WTC11 (cell line): Measurements from ENCODE around the gene TMEM150B. TPM values are rescaled to one million over a fixed set of nuclear protein-coding genes. Genes with fewer than 3 reads are reported as not detected.
A peak's percentile ranks its signal among the peaks of the same experiment; 100 is the strongest.

Experiments
- ATAC-seq: fragments of 200-7000 bp; cut with Tn5 transposase; 2 replicates; pipeline ENCODE4 v1.10.0; 2021; ENCODE audit warnings: mild to moderate bottlenecking, moderate library complexity
- CTCF ChIA-PET: fragments of 300-600 bp; sonication (Branson Sonifier 250); formaldehyde crosslinking; loops from one replicate; lab custom pipeline; 2021; ENCODE audit warnings: antibody characterized with exemption; lab: Charles Lee
- POLR2A ChIA-PET: fragments of 350-600 bp; sonication (Branson Sonifier 250); formaldehyde crosslinking; loops from one replicate; lab custom pipeline; 2021; ENCODE audit warnings: antibody characterized with exemption; lab: Charles Lee
- DNase-seq: peaks from one replicate; pipeline ENCODE4 v3.0.0; 2021; ENCODE audit warnings: low spot score
- H3K27ac Mint-ChIP-seq: 2 replicates; pipeline ENCODE4 v1.8.0; 2021; ENCODE audit warnings: mixed read lengths
- H3K27me3 Mint-ChIP-seq: 2 replicates; pipeline ENCODE4 v1.8.0; 2021; ENCODE audit warnings: low read depth, mild to moderate bottlenecking, moderate library complexity, mixed read lengths
- H3K36me3 Mint-ChIP-seq: 2 replicates; pipeline ENCODE4 v1.8.0; 2021; ENCODE audit warnings: mixed read lengths
- H3K4me1 Mint-ChIP-seq: 2 replicates; pipeline ENCODE4 v1.8.0; 2022; ENCODE audit warnings: mixed read lengths
- H3K4me3 Mint-ChIP-seq: 2 replicates; pipeline ENCODE4 v1.8.0; 2021; ENCODE audit warnings: mild to moderate bottlenecking, moderate library complexity, mixed read lengths
- H3K9me3 Mint-ChIP-seq: 2 replicates; pipeline ENCODE4 v1.8.0; 2021; ENCODE audit warnings: mixed read lengths
- CDX4 ChIP-seq: fragments of 250-450 bp; sonication (Bioruptor Pico); IDR thresholded peaks from 2 replicates; pipeline ENCODE4 v1.9.0; 2021; ENCODE audit warnings: moderate library complexity, mild to moderate bottlenecking, inconsistent platforms, borderline replicate concordance
- CTCF ChIP-seq: fragments of 200-600 bp; IDR thresholded peaks from 2 replicates; pipeline ENCODE4 v1.8.0; 2022; ENCODE audit warnings: antibody characterized with exemption
- FOXP1 ChIP-seq: sonication (generic); formaldehyde crosslinking; IDR thresholded peaks from 2 replicates; pipeline ENCODE4 v1.8.0; 2022; ENCODE audit warnings: missing genetic modification reagents, mild to moderate bottlenecking, moderate library complexity, borderline replicate concordance
- FOXP4 ChIP-seq: sonication (generic); formaldehyde crosslinking; IDR thresholded peaks from 2 replicates; pipeline ENCODE4 v1.8.0; 2022; ENCODE audit warnings: mild to moderate bottlenecking, missing genetic modification reagents
- GTF2I ChIP-seq: fragments of 250-450 bp; sonication (Bioruptor Pico); conservative IDR thresholded peaks from 2 replicates; pipeline ENCODE4 v1.4.0; 2021; ENCODE audit warnings: mild to moderate bottlenecking
- IRF1 ChIP-seq: sonication (generic); formaldehyde crosslinking; IDR thresholded peaks from 2 replicates; pipeline ENCODE4 v1.8.0; 2023; ENCODE audit warnings: missing genetic modification reagents
- JAZF1 ChIP-seq: fragments of 250-450 bp; sonication (Bioruptor Pico); IDR thresholded peaks from 2 replicates; pipeline ENCODE4 v1.9.0; 2021; ENCODE audit warnings: moderate library complexity, mild to moderate bottlenecking, inconsistent platforms
- JUN ChIP-seq: sonication (generic); formaldehyde crosslinking; IDR thresholded peaks from 2 replicates; pipeline ENCODE4 v1.8.0; 2023; ENCODE audit warnings: mild to moderate bottlenecking, missing genetic modification reagents
- OVOL2 ChIP-seq: fragments of 250-450 bp; sonication (Bioruptor Pico); IDR thresholded peaks from 2 replicates; pipeline ENCODE4 v1.9.0; 2021; ENCODE audit warnings: mild to moderate bottlenecking, borderline replicate concordance
- PRRX2 ChIP-seq: fragments of 250-450 bp; sonication (Bioruptor Pico); IDR thresholded peaks from 2 replicates; pipeline ENCODE4 v1.8.0; 2021; ENCODE audit warnings: mild to moderate bottlenecking
- RELA ChIP-seq: sonication (generic); formaldehyde crosslinking; IDR thresholded peaks from 2 replicates; pipeline ENCODE4 v1.8.1; 2022; ENCODE audit warnings: missing genetic modification reagents, mild to moderate bottlenecking, borderline replicate concordance
- TEAD4 ChIP-seq: sonication (generic); formaldehyde crosslinking; IDR thresholded peaks from 2 replicates; pipeline ENCODE4 v1.8.0; 2022; ENCODE audit warnings: mild to moderate bottlenecking, missing genetic modification reagents
- ZNF121 ChIP-seq: sonication (generic); formaldehyde crosslinking; IDR thresholded peaks from 2 replicates; pipeline ENCODE4 v1.8.0; 2023; ENCODE audit warnings: missing genetic modification reagents
- ZNF532 ChIP-seq: fragments of 250-450 bp; sonication (Bioruptor Pico); IDR thresholded peaks from 2 replicates; pipeline ENCODE4 v1.9.0; 2021; ENCODE audit warnings: mild to moderate bottlenecking, borderline replicate concordance
- total RNA-seq: library from RNA; stranded (reverse); gene quantifications from 3 replicates; pipeline ENCODE4 v1.2.3, GENCODE V29; 2021
- TF ChIP-seq, protein P1 (sequence below): fragments of 250-450 bp; sonication (Bioruptor Pico); conservative IDR thresholded peaks from 2 replicates; pipeline ENCODE4 v1.9.0; 2021; ENCODE audit warnings: mild to moderate bottlenecking
- TF ChIP-seq, protein P2 (sequence below): sonication (generic); formaldehyde crosslinking; IDR thresholded peaks from 2 replicates; pipeline ENCODE4 v1.8.0; 2023; ENCODE audit warnings: mild to moderate bottlenecking, missing genetic modification reagents
- TF ChIP-seq, protein P3 (sequence below): sonication (generic); formaldehyde crosslinking; IDR thresholded peaks from 2 replicates; pipeline ENCODE4 v1.8.1; 2022; ENCODE audit warnings: mild to moderate bottlenecking, moderate library complexity, missing genetic modification reagents

TMEM150B gene
- total RNA-seq, 1 experiment from 2014 or later: 0.44 TPM

- ChIA-PET CTCF (interaction anchor here (0.8 to 1.3 kb wide), 5 partner anchors 20 to 392 kb away, joined by 3 to 19 read pairs (median 5); partner anchors contain the start of gene PPP6R1), POLR2A (interaction anchor here (0.9 to 2.8 kb wide), 5 partner anchors 9 to 197 kb away, joined by 3 to 15 read pairs (median 3); partner anchors contain the start of genes KMT5C, PPP6R1 and ZNF628)
- peak overlapping the region; percentile 96 for H3K4me3 Mint-ChIP-seq
- H3K4me1 Mint-ChIP-seq: peaks cover 18% of the 10 kb centered on the region
- DNase-seq (no peak), ATAC-seq (no peak)
- TF ChIP-seq, protein P1, sequence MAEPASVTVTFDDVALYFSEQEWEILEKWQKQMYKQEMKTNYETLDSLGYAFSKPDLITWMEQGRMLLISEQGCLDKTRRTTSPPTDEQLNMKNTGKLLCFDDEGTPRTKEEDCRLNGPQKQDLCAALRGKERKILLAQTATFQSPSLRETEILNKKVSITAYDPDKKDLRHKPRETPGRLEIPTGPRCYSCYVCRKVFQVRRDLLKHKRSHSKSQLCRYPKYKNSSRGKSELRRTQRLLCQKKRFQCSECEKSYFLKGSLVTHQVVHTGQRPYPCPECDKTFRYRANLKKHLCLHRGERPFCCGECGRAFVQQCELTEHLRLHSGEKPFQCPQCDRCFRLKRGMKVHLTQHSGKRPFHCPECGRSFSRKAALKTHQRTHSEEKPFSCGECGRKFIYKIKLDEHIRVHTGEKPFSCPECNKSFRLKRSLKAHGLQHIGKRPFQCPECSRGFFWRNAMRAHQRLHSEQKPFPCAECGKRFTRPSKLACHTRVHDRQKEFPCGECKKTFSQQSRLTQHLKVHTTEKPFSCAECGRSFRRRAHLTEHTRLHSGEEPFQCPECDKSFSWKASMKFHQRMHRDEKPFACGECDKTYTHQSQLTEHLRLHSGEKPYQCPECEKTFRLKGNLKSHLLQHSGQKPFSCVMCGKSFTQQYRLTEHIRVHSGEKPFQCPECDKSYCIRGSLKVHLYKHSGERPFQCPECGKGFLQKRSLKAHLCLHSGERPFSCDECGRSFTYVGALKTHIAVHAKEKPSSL (CRISPR knock-in tag): no peak
- TF ChIP-seq PRRX2 (CRISPR knock-in tag) (no peak), FOXP4 (CRISPR knock-in tag) (no peak), GTF2I (CRISPR knock-in tag) (no peak), OVOL2 (CRISPR knock-in tag) (no peak), RELA (CRISPR knock-in tag) (no peak), ZNF532 (no peak), TEAD4 (CRISPR knock-in tag) (no peak), ZNF121 (CRISPR knock-in tag) (no peak), CTCF (no peak), JAZF1 (no peak)
- H3K36me3 Mint-ChIP-seq: no peaks in the 10 kb centered on the region; the same call in 1 of the 2 replicates
- no peaks in the 10 kb centered on the region for H3K9me3 Mint-ChIP-seq
- peak overlapping the region; percentile 99 for H3K27ac Mint-ChIP-seq
- H3K27me3 Mint-ChIP-seq: no peaks in the 10 kb centered on the region
Observed at GRCh38 chr19:55279340-55279739, 45.8 kb downstream of the TMEM150B start.

DNA sequence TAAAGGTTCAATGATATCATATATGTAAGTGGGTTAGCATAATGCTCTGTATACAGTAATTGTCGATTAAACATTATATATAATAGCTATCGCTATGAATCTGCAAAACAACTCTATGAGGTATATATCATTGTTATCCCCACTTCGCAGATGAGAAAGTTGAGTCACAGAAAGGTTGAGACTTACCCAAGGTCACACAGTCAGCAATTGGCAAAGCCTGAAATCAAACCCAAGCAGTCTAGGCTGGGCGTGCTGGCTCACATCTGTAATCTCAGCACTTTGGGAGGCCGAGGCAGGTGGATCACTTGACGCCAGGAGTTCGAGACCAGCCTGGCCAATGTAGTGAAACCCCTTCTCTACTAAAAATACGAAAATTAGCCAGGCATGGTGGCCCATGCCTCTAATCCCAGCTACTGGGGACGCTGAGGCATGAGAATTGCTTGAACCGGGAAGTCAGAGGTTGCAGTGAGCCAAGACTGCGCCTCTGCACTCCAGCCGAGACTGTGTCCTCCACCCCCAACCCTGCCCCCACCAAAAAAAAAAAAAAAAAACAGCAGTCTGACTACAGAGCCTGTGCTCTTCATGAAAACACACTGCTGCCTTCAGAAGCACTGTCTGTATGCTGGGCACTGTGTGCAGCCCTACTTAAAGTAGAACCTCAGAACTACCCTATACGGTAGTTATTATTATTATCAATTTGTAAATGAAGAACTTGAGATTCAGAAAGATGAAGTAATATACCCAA, 46.6 kb downstream of the TMEM150B start:
- CTCF ChIA-PET: no interaction called here
- H3K36me3 Mint-ChIP-seq: peaks cover 2% of the 10 kb centered on the region; the same call in 1 of the 2 replicates
- ATAC-seq (no peak), DNase-seq (no peak)
- H3K9me3 Mint-ChIP-seq: no peaks in the 10 kb centered on the region
- H3K27ac Mint-ChIP-seq: no peak overlapping the region
- H3K4me3 Mint-ChIP-seq: peak overlapping the region; percentile 96
- POLR2A ChIA-PET: interaction anchor here (2.8 kb wide), 1 partner anchor 19 kb away, joined by 15 read pairs; the partner anchor contains the start of gene PPP6R1
- H3K27me3 Mint-ChIP-seq: no peaks in the 10 kb centered on the region
- peaks cover 17% of the 10 kb centered on the region for H3K4me1 Mint-ChIP-seq
- TF ChIP-seq ZNF121 (CRISPR knock-in tag) (no peak), IRF1 (CRISPR knock-in tag) (no peak), CDX4 (CRISPR knock-in tag) (no peak), FOXP1 (no peak), JUN (CRISPR knock-in tag) (no peak)
- TF ChIP-seq, protein P2, sequence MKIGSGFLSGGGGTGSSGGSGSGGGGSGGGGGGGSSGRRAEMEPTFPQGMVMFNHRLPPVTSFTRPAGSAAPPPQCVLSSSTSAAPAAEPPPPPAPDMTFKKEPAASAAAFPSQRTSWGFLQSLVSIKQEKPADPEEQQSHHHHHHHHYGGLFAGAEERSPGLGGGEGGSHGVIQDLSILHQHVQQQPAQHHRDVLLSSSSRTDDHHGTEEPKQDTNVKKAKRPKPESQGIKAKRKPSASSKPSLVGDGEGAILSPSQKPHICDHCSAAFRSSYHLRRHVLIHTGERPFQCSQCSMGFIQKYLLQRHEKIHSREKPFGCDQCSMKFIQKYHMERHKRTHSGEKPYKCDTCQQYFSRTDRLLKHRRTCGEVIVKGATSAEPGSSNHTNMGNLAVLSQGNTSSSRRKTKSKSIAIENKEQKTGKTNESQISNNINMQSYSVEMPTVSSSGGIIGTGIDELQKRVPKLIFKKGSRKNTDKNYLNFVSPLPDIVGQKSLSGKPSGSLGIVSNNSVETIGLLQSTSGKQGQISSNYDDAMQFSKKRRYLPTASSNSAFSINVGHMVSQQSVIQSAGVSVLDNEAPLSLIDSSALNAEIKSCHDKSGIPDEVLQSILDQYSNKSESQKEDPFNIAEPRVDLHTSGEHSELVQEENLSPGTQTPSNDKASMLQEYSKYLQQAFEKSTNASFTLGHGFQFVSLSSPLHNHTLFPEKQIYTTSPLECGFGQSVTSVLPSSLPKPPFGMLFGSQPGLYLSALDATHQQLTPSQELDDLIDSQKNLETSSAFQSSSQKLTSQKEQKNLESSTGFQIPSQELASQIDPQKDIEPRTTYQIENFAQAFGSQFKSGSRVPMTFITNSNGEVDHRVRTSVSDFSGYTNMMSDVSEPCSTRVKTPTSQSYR (CRISPR knock-in tag): no peak
- TF ChIP-seq, protein P3, sequence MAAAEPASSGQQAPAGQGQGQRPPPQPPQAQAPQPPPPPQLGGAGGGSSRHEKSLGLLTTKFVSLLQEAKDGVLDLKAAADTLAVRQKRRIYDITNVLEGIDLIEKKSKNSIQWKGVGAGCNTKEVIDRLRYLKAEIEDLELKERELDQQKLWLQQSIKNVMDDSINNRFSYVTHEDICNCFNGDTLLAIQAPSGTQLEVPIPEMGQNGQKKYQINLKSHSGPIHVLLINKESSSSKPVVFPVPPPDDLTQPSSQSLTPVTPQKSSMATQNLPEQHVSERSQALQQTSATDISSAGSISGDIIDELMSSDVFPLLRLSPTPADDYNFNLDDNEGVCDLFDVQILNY: no peak
